ENCODE data around the gene DUSP8.
"Not testable (repeated sequence)": the region's sequence is repeated elsewhere in the genome, so short reads cannot be mapped to it uniquely, and the experiment has no call there.

The DUSP8 gene

DNA sequence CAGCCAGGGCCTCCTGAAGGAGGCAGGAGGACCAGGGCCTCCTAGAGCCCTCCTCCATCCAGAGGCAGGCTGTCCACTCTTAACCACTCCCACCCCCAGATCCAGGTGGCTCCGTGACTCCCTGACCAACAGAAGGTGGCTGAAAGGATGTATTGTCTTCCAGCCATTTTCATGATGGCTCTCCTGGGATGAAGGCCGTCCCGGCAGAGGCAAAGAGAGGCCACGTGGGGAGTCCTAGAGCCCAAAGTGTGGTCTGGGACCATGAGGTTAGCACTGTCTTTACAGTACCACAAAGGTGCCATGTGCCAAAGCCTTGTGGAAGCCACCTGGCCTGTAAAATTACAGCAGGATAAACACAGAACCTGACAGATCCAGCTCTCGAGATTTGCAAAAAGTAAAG is 42.3 kb downstream of the DUSP8 start:
- no peak for DNase-seq

- no peak for DNase-seq
Observed at GRCh38 chr11:1529286-1529685, 42.8 kb downstream of the DUSP8 start.

GRCh38 chr11:1528710-1529109 is 43.4 kb downstream of the DUSP8 start:
- DNase-seq: no peak

GRCh38 chr11:1526785-1527184 is 45.3 kb downstream of the DUSP8 start:
- DNase-seq: no peak

DNA sequence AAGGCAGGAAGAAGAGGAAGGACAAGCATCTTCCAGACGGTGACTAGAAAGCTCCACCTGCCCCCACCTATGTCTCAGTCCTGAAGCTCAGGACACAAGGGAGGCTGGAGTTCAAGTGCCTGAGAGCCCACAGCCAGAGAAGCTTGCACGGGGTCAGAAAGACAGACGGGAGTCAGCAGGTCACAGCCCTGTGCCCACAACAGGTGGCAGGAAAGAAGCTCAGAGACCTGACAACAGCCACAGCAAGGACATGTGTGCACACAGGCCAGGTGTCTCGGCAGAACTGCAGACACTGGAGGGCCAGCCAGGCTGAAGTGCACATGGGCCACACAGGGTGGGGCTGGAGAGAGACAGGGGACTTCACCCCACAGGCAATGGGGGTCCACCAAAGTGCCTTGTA is 48.3 kb downstream of the DUSP8 start:
- no peak for DNase-seq

DNA sequence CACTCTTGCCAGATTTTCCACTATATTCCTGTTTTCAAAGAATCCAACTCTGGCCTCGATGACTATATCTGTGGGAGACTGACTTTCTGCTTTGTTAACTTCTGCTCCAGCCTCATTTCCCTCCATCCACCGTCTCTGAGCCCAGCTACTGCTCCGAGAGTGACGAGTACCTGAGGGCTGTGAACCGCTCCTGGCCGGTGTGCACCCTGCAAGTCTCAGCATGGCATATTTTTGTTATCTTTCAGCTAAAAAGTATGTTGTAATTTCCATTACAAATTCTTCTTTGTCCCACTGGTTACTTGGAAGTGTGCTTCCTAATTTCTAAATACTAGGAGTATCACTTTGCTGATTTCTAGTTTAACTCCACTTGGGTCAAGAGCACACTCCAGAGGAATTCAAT is 49.0 kb downstream of the DUSP8 start:
- no peak for DNase-seq

- no peak for DNase-seq
Observed at GRCh38 chr11:1522081-1522424, 50.0 kb downstream of the DUSP8 start.

DNA sequence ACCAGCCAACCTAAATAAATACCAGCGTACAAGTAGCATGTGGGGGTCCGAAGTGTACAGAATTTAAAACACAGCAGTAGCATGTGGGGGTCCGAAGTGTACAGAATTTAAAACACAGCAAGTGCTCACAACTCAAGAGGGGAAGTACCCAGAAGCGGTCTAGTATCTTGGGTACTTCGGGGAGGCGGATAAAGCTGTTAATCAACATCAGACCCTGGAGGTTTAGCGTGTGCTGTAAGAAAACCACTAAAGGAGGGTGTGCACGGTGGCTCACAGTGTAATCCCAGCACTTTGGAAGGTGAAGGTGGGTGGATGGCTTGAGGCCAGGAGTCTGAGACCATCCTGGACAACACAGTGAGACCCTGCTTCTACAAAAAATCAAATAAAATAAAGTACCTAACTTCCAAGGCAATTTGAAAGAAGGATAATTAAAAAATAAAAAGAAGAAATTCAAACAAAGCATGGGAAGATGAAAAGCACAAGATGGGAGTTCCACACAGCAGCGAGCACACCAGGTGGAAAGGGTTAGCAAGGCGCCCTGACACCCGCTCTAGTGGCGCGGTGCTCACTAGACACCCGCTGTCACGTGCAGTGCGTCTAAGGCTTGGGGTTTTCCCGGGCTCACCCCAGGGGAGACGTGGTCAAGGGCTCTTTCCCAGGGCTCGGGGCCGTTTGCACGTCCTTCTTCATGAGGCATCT is 50.5 kb downstream of the DUSP8 start:
- DNase-seq: no peak

- DNase-seq: no peak
Observed at GRCh38 chr11:1520663-1521267, 51.3 kb downstream of the DUSP8 start.

- DNase-seq: no peak
Observed at GRCh38 chr11:1520209-1520662, 51.8 kb downstream of the DUSP8 start.

DNA sequence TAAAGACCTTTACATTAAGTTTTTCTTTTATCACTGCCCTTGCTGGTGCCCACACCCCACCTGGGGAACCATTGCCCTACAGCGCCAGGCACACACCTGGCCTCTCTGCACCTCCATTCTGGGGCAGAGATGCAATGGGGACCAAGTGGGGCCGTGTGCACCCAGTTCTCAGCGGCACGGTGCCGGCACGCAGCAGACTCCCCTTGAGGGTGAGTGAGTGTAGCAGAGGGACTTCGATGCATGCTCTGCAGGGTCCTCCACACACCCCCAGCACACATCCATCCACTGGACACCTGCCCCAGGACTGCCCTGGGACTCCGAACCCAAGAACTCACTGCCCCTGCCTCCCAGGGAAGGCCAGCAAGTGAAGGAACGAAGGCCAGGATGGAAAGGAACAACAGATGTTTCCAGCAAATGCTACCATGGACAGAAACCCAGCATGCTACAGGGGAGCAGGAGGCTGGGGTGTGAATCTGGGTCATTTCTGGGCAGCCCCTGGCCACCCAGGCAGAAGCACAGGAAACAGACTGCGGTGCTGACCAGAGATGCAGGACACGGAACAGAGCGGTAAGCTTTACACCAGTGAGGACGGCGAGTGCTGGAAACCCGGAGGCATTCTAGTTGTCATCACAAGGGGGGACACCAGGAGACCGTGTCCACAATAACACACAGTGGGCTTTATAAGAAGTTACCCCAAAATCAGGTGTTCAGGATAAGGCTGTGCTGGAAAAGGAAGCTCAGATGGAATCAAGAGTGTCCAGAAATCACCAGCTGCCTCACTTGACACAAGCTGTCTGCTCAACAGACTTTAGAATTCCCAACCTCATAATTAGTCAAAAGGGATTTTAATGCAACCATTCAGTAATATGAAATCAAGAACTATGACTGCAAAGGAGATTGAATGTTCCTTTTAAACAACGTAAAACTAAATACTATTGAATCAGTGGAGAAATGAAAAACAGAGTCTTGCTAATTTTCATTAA is 52.8 kb downstream of the DUSP8 start:
- DNase-seq: no peak

- DNase-seq: no peak
Observed at GRCh38 chr11:1518301-1518700, 53.8 kb downstream of the DUSP8 start.

GRCh38 chr11:1517117-1518005 is 54.7 kb downstream of the DUSP8 start:
- no peak for DNase-seq

DNA sequence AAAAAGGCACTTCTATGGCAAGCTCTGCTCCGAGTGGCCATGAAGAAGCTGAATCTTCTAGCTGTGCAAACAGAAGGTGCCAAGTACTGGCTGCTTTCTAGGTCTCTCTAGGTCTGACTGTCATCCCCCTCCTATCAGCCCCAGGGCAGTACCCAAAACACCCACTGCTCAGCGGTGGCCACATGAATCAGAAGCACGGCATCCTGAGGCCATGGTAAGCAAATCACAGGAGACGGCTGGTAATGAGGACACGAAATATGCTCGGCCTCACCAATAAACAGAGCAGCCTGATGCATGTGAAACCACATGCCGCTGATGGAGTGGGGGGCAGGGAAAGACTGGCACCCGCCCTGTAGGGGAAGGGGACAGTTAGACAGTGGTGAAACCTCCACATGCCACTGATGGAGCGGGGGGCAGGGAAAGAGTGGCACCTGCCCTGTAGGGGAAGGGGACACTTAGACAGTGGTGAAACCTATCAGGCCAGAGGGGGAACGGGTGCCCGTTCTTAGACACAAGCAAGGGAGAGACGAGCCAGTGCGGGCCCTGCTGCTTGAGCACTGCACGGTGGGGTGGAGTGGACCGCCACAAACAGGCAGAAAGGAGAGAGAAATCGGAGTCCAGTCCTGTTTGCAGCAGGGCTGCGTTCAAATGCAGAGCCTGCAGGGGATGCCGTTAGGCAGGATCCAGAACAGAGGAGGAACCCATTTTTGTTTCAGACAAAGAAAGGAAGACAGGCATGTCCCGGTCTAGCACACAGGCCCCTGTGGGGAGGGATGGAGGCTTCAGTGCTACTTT is 55.6 kb downstream of the DUSP8 start:
- no peak for DNase-seq

GRCh38 chr11:1515082-1516060 is 56.7 kb downstream of the DUSP8 start:
- DNase-seq: no peak

DNA sequence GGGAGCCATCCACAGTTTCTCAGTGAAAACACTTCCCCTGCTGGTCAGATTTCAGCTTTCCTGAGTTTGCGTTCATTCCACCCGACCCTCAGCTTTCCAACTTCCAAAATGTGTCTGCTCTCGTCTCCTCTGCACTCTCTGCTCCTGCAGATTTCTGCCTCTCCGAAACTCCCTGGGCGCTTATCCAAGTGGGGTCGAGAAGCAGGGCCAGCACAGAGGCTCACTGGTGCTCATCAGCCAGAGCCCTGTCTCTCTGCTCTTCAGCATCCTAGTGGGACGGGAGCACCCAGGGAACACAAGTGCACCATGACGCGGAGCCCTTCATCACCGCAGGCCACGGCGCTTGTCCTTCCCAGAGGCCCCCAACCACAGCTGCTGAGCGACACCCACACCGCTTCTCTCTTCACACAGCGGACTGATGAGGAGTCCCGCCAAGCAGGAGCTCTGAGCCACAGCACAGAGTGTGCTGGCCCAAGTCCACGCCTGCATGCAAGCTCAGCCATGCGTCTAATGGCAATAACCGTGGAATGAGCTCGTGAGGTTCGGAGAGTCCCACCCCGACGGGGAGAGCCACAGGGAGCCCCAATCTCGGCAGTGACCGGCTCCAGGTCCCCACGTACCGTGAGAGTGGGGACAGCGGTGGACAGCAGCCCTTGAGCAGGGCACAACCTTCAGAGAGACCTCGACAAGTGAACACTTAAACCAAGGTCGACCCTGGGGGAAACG is 57.6 kb downstream of the DUSP8 start:
- DNase-seq: no peak

DNA sequence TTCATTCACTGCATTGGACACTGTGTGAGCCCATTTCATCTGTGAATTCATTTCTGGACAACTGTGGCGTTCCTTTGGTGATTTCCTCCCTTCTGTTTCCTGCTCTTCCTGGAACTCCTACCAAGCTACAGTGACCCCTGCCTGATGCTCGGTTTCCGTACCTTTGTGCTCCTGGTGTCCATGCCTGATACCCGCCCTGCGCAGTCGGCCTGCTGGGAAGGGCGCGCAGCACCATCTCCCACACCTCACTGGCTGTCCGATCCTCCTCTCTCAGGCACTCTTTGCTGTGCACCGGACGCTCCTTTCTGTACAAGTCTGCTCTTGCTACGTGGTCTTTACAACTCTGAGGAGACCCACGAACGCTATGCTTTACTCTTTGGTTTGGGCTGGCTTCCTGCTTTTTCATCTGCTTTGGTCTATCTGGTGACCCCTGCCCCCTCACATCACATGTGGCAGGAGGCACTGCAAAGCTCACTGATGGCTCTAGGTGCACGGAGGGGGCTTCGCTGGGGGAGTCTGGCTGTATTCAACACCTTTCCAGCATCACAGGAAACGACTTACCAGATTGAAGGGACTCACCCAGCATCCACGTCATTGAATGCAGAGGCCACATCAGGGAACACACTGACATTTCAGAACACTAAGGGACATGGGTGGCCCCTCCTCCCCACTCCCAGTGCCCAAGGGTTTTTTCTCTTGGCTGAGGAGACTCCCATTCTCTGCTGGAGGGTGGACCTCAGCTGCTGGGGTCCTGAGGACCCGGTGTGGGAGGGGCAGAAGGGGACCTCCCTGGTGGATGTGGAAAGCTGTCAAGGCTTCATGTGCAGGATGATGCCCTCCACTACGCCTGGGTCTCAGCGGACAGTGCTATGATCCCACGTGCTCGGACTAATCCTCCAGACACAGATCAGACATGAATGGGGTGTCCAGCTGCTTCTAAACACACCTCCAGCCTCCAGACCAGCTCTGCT is 58.5 kb downstream of the DUSP8 start:
- DNase-seq: no peak

- not testable (repeated sequence) for DNase-seq
Observed at GRCh38 chr11:1512531-1513258, 59.4 kb downstream of the DUSP8 start.

All from NCI-H2081 treated with DMSO at 0.1 percent for 48 hours (cell line).